ENCODE results near the gene CDK11A.
A peak's percentile ranks its signal among the peaks of the same experiment; 100 is the strongest.
"Not testable (repeated sequence)": the region's sequence is repeated elsewhere in the genome, so short reads cannot be mapped to it uniquely, and the experiment has no call there.

CDK11A gene

DNA sequence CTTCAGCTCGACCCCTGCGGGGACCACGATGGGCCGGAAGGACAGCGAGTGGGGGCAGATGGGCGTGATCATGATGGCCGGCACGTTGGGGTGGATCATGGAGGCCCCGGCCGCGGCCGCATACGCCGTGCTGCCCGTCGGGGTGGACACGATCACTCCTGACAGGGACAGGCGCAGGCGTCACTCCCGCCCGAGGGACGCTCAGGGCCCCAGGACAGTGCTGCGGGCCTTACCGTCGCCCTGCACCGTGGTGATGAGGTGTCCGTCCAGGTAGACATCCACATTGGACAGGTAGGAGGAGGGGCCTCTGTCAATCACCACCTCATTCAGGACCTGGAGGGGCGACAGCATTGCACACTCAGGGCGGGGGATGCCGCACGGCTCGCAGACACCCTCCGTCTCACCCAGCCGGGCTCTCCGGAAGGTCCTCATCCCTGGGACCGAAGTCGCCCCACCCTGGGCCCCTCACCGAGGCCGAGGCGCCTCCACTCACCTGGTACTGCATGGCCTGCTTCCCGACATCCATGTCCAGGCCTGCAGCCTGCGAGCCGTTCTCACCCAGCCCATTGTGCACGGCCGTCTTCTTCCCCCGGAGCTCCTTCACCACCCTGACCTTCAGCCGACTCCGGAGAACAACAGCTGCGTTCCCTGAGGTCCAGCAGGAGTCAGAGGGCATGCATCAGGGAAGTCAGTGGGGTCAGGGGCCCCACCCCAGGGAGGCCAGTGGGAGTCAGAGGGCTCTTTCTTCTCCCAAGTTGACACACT, 30.1 kb upstream of the CDK11A start:
- no peak for DNase-seq

DNA sequence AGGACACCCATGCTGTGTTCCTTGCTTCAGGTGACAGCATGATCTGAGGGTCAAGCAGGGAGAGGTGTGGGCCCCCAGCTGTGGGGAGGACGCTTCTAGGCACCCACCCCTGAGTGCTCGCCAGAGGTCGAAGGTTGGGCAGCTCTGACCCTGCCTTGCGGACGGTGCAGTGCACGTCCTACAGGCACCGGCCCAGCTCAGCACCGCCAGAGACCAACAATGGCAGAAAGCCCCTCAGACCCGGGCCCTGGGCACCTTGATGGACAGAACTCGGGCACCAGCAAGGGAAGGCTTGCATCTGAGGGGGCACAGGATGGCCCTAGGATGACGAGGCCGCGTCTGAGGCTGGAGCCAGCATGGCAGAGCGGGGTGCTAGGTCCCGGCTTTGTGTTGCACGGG, 29.4 kb upstream of the CDK11A start:
- DNase-seq: no peak

DNA sequence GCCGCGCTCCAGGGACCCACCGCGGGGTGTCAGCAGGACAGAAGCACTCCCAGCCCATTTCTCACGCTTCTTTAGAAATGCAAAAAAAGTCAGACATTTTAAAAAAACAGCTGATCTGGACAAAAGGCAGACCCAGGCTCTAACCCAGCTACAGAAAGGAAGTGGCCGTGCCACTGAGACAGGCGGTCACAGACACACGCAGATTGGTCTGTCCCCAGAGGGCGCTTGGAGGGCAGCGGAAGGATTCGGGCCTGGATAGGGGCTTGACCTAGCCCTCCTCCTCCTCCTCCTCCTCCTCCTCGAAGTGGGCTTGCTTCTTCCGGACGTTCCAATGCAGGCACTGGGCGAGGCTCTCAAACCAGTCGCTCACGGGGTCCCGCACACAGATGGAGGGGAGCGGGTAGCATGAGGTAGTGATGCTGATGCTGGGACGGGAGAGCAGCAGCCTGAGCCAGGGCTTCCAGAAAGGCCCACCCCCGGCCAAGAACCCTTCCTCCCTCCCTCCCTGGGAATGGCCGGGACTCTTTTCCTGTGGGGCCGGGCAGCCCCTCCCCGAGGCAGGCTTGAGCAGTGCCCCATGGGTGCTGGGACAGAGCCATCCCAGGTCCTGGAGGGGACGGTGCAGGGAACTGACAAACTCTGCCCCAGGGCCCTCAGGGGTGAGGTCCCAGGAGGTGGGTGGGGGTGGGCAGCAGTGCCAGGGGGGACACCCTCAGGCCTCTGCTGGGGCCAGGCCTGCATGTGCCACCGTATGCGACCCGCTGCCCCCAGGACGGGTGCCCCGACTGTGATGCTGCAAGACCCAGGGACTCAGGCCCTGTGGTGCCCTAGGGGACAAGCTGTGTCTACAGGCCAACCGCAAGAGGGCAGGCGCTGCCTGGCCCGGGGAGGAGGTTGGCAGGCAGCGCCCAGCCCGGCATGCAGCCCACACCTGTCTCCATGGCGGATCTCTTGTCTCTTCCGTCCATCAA, 28.8 kb upstream of the CDK11A start:
- no peak for DNase-seq

DNA sequence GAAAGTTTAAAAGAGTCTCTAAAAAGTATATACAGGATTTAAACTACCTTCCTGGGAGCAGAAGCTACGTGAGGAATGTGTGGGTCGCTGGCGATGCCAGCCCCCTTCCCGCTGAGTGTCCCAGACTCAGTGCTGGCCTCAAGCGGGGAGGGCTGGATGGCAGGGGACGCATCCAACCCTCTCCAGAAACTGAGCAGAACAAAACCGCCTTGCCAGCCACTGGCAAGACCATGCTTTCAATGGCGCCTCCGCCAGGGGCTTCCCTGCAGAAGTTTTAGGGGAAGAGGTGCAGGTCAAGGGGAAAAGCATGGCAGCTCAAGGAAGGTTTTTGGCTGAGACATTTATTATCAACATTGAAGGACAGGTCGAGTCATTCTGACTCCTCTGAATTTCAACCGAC, 28.0 kb upstream of the CDK11A start:
- DNase-seq: no peak

DNA sequence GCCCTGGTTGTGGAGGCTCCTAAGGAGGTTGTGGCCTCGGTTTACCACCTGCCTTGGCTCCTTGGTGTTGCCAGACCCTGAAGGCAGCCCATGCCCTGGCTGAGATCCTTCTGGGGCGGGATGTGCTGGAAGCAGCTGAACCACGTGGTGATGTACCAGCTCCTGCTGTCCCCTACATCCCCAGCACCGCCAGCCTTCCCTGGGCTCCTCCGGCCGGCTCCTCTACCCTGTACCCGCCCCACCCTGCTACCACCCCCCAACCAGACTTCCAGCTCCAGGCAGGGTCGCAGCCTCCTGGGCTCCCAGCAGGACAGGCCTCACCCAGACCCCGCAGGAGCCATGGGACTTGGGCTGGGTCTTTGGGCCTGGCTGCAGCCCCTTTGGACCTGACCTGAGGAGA, 25.8 kb upstream of the CDK11A start:
- not testable (repeated sequence) for DNase-seq

DNA sequence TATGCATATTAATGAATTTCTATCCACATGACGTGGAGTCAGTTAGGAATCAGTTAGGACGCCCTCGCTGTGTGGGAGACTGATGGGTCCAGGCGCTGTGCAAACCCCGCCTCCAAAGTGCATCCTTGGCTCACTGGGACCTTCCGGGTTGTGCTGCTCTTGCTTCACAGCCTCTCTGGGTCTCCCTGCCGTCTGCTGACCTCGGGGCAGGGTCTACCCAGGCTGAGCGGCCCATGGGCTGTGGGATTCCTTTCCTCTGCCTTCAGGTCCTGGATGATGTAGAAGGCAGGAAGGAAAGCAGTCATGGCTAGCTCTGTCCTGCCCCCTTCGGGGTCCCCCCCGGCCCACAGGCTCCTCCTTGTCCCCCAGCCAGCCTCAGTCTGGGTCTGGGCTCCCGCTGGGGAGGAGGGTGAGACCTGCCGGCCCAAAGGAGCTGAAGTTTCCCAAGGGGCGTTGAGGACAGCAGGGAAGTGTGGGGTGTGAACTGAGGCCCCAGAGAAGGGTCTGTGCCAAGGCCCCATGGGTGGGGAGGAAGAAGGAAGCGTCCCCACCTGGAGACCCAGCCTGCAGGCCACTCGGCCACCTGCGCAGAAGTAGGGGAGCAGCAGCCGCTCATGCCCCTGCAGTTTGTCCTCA, 24.6 kb upstream of the CDK11A start:
- DNase-seq: no peak

DNA sequence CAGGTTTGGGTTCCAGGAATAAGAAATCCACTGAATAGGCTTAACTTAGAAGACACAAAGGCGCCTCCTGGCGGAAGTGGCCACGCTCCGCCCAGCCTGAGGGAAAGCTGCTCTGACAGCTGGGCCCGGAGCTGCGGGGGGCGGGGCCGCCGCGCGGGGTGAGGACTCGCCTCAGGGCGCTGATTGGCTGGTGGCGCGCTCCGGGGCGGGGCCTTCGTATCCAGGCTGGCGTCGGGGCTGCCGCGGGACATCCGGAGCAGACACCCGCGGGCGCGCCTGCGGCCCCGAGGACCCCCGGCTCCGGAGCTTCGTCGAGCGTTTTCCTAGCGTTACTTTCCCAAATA, 22.4 kb upstream of the CDK11A start:
- DNase-seq: not testable (repeated sequence)

DNA sequence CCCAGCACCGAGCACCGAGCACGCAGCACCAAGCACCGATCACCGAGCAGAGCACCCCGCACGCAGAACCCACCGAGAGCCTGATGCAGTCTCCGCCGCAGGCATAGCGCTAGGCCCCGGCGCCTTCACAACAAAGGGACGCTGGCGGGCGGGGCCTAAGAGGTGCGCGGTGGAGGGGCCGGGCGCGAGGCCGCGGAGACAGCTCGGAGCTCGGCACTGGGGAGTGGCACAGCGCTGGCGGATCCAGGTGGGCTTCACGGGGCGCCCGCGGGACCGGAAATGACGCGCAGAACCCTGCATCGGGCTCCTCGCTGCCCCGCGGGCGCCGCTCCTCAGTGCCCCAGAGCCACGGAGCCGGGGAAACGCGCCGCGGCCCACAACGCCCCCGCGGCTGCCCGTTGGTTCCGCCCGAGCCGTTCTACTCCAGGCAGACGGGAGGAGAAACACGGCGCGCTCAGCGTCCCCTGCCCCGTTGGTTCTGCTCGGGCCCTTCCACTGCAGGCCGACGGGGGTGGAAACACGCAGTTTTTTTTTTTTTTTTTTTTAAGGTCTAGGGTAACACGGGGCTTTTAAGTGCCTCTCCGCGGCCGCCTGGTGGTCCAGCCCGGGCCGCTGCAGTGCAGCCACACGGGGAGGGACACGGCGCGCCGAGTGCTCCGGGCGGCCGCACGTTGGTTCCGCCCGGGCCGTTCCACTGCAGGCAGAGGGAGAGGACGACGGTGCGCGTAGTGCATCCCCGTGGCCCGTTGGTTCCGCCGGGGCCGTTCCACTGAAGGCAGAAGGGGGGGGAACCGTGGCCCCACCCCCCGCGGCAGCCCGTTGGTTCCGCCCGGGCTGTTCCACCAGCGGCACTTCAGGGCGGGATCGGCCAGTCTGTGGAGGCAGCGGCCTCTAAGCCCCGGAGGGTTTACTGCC, 21.8 kb upstream of the CDK11A start:
- peak; percentile 94 for DNase-seq

DNA sequence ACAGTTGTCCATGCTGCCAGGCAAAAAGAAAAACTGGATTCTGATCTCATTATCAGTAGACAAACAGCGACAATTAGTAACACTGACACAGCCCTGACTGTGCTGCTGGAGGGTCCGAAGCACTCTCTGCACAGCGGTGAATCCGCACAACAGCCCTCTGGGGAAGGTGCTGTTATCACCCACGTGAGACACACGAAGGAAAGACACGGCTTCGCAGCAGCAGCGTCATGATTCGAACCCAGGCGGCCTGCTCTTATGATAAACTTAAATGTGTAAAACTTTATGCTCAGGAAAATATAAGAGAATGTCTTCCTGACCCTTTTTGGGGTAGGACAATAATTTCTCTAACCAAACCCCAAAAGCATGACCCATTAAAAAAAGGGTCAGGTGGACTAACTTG, 18.4 kb upstream of the CDK11A start:
- DNase-seq: not testable (repeated sequence)

DNA sequence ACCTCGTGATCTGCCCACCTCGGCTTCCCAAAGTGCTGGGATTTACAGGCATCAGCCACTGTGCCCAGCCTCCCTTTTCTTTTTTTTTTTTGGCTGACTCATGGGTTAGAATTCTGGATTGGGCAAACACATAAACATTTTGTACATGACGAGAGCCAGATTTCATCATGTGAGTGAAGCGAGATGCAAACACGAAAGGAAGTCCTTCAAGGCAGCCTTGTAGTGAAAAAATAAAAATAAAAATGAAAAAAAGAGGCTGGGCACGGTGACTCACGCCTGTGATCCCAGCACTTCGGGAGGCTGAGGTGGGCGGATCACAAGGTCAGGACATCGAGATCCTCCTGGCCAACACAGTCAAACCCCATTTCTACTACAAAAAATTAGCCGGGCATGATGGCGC, 16.9 kb upstream of the CDK11A start:
- not testable (repeated sequence) for DNase-seq

DNA sequence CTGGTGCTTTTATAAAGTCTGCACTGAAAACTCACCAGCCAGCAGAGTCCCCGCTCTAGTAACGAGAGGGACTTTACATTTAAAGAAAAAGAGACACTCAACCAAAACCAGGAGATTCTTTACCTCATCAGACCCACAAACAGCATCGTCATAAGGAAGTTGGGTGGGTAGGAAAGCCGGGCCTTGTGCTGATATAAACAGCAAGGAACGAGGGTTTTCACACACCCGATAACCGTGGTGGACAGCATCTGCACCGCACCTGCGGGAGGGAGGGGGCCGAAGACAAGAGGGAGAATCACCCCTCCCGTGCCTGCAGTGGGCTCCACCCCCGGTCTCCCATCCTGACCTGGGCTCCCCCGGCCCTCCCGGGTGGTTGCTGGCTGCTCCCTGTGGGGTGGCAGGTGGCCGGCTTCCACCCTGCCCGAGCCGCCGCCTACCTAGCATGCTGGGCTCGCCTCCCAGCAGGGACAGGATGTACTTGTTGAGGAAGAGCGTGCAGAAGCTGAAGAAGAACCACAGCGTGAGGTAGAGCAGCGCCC, 14.7 kb upstream of the CDK11A start:
- not testable (repeated sequence) for DNase-seq

DNA sequence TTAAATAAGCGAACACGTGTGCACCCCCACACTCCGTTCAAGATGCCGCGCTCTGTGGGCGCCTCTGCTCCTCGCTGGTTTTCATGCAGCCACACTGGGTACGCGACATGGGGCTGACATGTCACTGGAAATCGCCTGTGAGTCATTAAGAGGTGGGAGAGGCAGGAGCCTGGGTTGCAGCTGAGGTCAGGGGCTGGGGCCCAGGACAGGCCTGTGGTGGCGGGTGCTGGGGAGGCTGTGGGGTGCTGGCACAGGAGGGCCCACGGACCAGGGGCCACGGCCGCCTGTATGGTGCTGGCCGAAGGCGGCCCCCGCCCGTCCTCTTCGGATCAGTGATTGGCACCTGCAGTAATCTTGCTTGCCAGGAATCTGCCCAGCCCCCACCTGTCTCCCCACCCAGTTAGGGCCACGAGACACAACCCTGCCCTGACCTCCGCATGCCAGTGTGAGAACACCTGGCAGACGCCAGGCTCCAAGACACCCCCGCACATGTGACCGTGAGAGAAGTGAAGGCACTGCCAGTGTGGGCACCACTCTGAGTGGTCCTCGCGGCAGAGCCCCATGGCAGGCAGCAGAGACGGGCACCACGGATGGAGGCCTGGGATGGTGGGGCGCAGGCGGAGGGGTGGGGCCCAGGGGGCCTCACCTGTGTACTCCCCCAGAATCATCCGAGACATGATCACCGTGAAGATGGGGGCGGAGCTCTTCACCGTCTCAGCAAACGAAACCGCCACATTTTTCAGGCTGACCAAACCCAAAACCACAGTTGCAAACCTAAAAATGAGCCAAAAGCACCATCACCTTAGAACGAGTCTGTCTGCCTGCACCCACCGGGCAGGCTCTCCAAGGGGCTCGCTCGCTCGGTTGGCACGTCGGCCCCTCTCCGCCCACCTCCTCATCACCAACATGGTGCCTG, 13.8 kb upstream of the CDK11A start:
- DNase-seq: not testable (repeated sequence)

DNA sequence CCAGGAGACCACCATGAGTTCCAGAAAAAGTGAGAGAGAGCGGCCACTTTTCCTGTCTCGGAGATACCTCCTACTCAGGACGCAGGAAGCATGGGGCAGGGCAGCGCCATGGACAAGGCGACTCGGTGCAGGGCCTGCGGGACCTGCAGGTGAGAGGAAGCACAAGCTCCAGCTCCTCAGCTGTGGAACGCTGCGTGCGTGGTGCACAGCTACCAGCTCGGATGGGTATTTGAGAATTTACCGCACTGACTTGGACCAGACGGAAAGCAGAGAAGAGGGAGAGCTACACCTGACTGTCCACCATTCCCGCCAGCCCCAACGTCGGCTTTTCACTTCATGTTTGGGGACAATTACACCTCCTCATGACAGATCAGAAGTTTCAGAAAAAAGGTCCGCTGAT, 8.2 kb upstream of the CDK11A start:
- no peak for DNase-seq

DNA sequence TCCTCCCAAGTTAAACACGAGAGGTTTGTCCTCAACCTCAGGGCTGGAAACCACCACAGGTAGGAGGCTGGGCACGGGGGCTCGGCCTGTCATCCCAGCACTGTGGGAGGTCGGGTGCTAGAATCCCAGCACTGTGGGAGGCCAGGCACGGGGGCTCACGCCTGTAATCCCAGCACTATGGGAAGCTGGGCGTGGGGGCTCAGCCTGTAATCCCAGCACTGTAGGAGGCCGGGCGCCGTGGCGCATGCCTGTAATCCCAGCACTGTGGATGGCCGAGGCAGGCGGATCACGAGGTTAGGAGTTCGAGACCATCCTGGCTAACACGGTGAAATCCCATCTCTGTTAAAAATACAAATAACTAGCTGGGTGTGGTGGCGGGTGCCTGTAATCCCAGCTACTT, 6.7 kb upstream of the CDK11A start:
- no peak for DNase-seq

DNA sequence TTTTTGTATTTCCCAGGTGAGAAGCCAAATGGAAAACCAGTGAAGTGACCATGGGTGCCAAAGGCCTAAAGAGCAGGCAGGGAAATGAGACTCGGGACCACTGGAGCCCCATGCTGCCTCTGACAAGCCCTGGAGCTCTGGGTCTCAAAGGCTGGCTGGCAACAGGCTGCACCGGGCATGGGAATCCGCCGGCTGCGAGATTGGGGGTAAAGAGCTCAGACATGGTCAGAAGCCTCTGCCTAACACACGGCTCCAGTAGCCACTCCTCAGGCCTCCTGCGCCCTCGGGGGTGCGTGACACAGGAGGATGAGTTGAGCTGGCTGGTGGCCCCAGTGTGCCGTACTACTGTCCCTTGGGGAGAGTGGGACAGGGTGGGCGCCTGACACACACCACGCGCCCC, 6.1 kb upstream of the CDK11A start:
- not testable (repeated sequence) for DNase-seq

DNA sequence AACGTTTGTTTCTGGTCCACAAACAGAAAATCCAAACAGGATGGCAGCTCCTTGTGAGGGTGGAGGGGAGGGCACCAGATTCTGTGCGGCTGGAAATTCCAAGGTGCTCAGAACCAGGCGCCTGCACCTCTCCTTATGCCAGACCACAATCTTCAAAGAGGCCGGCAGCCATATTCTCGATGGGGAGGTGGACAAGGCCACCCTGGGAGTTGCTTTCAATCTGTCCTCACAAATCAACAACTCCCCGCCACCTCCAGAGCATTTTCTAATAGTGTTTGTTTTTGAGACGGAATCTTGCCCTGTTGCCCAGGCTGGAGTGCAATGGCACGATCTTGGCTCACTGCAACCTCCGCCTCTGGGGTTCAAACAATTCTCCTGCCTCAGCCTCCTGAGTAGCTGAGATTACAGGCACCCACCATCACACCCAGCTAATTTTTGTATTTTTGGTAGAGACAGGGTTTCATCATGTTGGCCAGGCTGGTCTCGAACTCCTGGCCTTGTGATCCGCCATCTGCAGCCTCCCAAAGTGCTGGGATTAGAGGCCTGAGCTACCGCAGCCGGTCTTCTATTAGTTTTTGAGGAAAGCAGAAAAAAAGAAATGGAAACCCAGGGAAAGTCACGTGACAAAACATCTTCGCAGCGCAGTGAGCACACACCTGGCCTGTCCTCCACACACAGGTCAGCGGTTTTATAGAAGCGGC, 5.1 kb upstream of the CDK11A start:
- not testable (repeated sequence) for DNase-seq

DNA sequence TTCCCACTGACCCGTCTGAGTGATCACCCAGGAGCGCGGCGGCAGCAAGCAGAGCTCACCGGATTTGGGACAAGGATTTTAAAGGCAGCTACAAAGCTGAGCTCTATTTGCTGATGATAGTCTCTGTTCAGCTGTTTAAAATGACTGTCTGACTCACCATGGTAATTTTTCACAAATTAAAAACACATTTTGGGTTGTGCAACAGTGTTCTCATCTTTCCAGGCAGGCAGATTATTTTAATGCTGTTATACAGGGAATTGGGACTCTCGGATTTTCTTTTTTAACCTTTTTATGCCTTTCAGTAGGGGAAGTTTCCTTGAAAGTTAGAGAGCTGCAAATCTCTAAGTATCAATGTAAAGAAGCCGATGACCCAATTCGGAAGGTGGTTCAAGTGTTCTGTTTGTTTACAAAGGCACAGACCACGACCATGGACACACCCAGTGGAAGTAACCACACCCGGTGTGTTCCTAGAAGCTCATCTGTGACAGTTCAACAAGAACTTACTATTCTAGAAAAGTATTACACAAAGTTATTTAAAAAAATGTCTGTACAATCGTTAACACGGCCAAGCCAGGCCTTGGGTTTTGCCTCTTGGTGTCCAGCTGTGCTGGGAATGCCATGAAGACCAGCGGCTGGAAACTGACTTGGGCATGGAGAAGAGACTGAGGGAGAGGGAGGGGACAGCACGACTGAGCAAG, 4.3 kb upstream of the CDK11A start:
- peak; percentile 5 for DNase-seq

DNA sequence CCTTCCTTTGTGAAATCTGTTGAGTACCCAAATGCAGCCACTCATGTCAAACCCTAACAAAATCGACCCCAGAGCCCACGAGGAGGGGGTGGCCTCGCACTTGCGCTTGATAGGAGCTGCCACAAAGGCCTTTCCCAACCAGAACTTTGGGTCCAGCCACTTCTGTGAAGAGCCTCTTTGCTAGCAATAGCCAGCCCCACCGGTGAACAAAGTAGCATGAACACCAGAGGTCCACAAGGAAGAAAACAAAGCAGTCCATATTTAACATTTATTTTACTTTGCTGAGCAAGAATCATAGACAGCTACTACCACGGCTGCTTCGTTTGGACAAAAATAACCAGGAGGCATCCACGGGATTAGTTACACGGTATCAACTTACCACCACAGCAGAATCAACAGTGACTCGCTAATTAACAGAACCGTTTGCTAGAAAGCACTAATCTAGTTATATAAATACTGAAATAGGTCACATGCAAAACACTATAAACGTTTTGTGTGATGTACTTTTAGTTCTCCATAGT, 3.0 kb upstream of the CDK11A start:
- DNase-seq: not testable (repeated sequence)

DNA sequence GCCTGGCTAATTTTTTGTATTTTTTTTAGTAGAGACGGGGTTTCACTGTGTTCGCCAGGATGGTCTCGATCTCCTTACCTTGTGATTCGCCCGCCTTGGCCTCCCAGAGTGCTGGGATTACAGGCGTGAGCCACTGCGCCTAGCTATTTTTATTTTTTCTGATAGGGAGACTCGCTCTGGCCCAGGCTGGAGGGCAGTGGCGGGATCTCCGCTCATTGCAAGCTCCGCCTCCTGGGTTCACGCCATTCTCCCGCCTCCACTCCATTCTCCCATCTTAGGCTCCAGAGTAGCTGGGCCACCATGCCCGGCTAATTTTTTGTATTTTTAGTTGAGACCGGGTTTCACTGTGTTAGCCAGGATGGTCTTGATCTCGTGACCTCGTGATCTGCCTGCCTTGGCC, 1.9 kb upstream of the CDK11A start:
- not testable (repeated sequence) for DNase-seq

DNA sequence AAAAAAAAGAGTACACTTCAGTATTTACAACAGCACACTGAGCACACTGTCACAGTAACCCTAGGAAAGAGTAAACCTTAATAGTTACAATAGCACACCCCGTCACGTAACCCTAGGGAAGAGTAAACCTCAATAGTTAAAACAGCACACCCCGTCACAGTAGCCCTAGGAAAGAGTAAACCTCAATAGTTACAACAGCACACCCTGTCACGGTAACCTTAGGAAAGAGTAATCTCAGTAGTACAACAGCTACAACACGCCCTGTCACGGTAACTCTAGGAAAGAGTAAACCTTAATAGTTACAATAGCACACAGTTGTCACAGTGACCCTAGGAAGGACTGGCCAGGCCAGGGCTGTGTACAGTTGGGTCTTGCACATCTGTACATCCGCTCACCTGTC, 3.0 kb downstream of the CDK11A start:
- DNase-seq: no peak
